ENCODE measurements around the gene VPS13D. TPM values are rescaled to one million over a fixed set of nuclear protein-coding genes. Genes with fewer than 3 reads are reported as not detected.

Gene VPS13D
- 25.8 and 34.9 TPM in 2 replicates for total RNA-seq

DNA sequence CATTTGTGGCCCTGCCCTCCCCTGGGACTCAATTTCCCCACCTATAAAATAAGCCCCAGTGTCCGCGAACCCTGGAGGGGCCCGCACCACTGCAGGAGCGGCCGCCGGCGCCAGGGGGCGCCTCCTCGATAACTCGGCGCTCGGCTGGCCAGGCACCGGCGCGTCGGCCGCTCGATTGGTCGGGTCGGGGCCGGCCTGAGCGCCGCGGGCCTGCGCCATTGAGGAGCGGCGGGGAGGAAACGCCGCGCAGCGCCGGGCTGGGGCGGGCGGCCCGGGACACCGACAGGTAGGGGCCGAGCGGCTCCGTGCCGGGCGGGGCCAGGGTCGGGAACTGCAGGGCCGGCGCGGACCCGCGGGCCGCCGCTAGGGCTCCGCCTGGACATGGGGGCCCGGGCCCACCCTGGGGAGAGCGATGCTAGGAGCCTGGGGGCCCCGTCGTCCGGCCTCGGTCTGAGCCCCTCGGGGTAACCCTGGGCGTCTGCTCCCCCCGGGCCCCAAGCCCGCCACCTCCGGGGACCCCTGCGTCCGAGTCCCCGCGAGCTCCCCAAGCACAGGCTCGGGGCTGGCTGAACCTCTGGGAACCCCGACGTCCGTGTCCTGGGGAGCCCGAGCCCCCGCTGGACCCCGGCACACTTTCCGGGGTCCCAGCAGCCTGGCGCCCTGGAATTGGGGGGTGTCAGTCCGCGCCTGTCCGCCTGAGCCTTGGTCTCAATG, at the start of gene VPS13D:
VPS13D (plus strand) TSS at position 196 of the 714 bp plus-strand sequence. CDS start 4,237 bp downstream, outside the sequence.
- peak within 1 kb of the TSS; percentile 92 for H3K4me3 ChIP-seq (ENCODE audit: low read depth, low read length)
- H3K27me3 ChIP-seq (ENCODE audit: control insufficient read depth, insufficient read depth, low read length) = no peaks in the 10 kb centered on the region
- H3K36me3 ChIP-seq (ENCODE audit: control insufficient read depth, insufficient read depth, low read length) = no peaks in the 10 kb centered on the region
- TF ChIP-seq CTCF (IDR thresholded peaks at IDR 0.05; ENCODE audit: insufficient read depth, low read length, severe bottlenecking) = peak; percentile 96
- DNase-seq (ENCODE audit: low read depth) (peak; percentile 36), FAIRE-seq (no peak)

DNA sequence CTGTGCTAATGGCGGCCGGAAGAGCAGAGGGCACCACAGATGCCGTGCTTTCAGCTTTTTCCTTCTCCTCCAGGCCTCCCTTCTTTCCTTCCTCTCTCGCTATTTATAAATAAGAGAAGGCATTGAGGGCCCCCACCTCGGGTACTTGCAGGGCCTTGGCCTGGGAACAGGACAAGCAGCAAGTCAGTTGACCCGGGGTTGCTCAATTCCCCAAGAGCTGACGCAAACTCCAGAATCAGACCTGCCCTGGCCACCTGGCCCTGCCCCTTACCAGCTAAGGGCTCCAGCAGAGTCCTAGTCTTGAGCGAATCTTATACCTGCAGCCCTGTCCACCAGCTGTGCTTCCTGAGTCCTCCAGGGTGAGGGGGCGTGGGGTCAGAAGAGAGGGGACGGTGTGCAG, 49.5 kb upstream of the VPS13D start:
- TF ChIP-seq CTCF (IDR thresholded peaks at IDR 0.05; ENCODE audit: insufficient read depth, low read length, severe bottlenecking) = no peak
- no peak overlapping the region for H3K4me3 ChIP-seq (ENCODE audit: low read depth, low read length)
- FAIRE-seq (no peak), DNase-seq (ENCODE audit: low read depth) (no peak)
- H3K27me3 ChIP-seq (ENCODE audit: control insufficient read depth, insufficient read depth, low read length) = peaks cover 14% of the 10 kb centered on the region
- H3K36me3 ChIP-seq (ENCODE audit: control insufficient read depth, insufficient read depth, low read length) = no peaks in the 10 kb centered on the region

DNA sequence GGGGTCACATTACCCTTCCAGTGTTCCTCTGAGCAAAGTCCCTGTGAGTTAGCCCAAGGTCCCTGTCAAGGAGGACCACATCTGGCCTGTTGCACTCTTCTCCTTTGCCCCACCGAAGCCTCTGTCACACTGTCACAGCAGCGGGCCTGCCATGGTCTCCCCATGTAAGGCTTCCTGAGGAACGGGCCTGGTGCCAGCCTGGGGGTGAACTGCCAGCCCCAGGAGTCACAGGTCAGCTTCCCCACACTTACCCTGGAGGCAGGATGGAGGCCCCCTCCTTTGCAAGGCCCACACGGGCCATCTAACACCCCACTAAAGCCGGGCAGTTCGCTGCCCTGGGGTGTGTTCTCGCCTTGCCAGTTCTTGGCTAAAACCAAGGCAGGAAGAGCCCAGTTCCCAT, 48.9 kb upstream of the VPS13D start:
- H3K4me3 ChIP-seq (ENCODE audit: low read depth, low read length) = no peak overlapping the region
- DNase-seq (ENCODE audit: low read depth) (no peak), FAIRE-seq (no peak)
- peaks cover 15% of the 10 kb centered on the region for H3K27me3 ChIP-seq (ENCODE audit: control insufficient read depth, insufficient read depth, low read length)
- no peak for TF ChIP-seq CTCF (IDR thresholded peaks at IDR 0.05; ENCODE audit: insufficient read depth, low read length, severe bottlenecking)
- no peaks in the 10 kb centered on the region for H3K36me3 ChIP-seq (ENCODE audit: control insufficient read depth, insufficient read depth, low read length)

DNA sequence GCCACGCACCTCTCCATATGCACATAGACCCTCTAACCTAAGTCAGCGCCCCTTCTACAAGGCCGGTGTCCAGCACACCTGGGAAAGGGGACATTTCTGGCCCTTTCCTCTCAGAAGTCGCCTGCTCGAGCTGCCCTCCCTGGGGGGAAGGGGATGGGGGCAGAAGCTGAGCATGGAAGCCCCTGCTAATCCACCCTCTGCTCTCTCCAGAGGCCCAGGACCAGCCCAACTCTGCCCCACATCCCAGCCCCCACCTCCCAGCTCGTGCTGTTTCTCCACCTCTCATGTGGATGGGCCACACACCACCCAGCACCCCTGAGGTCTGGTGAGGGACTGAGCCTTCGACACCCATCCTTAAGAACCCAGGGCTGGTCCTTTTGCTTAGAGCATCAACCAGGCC, 48.3 kb upstream of the VPS13D start:
- Histone ChIP-seq H3K4me3 (ENCODE audit: low read depth, low read length) (no peak overlapping the region), H3K36me3 (ENCODE audit: control insufficient read depth, insufficient read depth, low read length) (no peaks in the 10 kb centered on the region), H3K27me3 (ENCODE audit: control insufficient read depth, insufficient read depth, low read length) (peaks cover 16% of the 10 kb centered on the region)
- no peak for FAIRE-seq
- DNase-seq (ENCODE audit: low read depth) = no peak
- TF ChIP-seq CTCF (IDR thresholded peaks at IDR 0.05; ENCODE audit: insufficient read depth, low read length, severe bottlenecking) = no peak

DNA sequence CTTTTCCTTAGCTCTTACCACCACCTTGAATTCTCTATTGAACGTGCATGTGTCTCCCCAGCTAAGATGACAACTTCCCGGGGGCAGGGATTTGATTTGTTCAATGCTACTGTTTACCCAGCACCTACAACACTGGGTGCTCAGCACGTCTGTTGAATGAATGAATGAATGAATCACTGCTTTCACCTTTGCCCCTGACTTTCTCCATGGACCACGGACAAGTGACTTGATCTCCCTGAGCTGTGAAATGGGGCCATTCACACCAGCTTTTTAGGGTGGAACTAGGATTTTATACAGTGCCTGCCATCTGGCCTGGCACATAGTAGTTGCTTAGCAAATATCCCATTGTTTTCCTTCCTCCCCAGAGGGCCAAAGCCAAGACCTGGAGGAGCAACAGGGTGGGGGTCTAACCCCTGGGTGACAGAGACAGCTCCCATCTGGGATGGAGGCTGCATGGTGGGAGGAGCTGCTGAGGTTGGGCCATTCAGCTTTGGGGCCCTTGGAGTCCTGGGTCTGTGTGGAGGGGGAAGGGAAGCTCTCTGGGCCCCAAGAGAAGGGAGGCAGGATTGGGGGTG, 47.3 kb upstream of the VPS13D start:
- no peak for FAIRE-seq
- no peak for DNase-seq (ENCODE audit: low read depth)
- no peak for TF ChIP-seq CTCF (IDR thresholded peaks at IDR 0.05; ENCODE audit: insufficient read depth, low read length, severe bottlenecking)
- no peaks in the 10 kb centered on the region for H3K36me3 ChIP-seq (ENCODE audit: control insufficient read depth, insufficient read depth, low read length)
- peaks cover 16% of the 10 kb centered on the region for H3K27me3 ChIP-seq (ENCODE audit: control insufficient read depth, insufficient read depth, low read length)
- H3K4me3 ChIP-seq (ENCODE audit: low read depth, low read length) = no peak overlapping the region

Measured in bronchial epithelial cell (primary cell).